ENCODE measurements around the gene IMMP2L.

The IMMP2L gene

GRCh38 chr7:110626414-110626813 is 935.9 kb downstream of the IMMP2L start:
- no peak for DNase-seq (ENCODE audit: low read depth)

GRCh38 chr7:110625294-110625693 is 937.0 kb downstream of the IMMP2L start:
- no peak for DNase-seq (ENCODE audit: low read depth)

GRCh38 chr7:110623436-110623835 is 938.9 kb downstream of the IMMP2L start:
- DNase-seq (ENCODE audit: low read depth): no peak

GRCh38 chr7:110621289-110621688 is 941.0 kb downstream of the IMMP2L start:
- no peak for DNase-seq (ENCODE audit: low read depth)

- DNase-seq (ENCODE audit: low read depth): no peak
These were observed 942.1 kb downstream of the IMMP2L start for GRCh38 chr7:110620110-110620735.
